GM12892 (cell line): ENCODE data around the gene GMCL2.

ENCODE experiments used
- POLR2A ChIP-seq: IDR thresholded peaks from 2 replicates; pipeline ENCODE4 v1.6.1; 2011; ENCODE audit warnings: low read depth, low read length, control low read depth
- POLR2AphosphoS5 ChIP-seq: IDR thresholded peaks from 2 replicates; pipeline ENCODE4 v1.6.1; 2011; ENCODE audit warnings: low read depth, low read length, control low read depth
- TAF1 ChIP-seq: IDR thresholded peaks from 2 replicates; pipeline ENCODE4 v1.6.1; 2011; ENCODE audit warnings: low read depth, mild to moderate bottlenecking, control low read depth, low read length, borderline replicate concordance

- no peak for TF ChIP-seq POLR2A
- no peak for TF ChIP-seq POLR2AphosphoS5
- TF ChIP-seq TAF1: no peak
Measured at GRCh38 chr5:178218827-178219226, 31.7 kb upstream of the GMCL2 start.
